HepG2 (cell line): ENCODE measurements around the gene FAM156B. TPM values are rescaled to one million over a fixed set of nuclear protein-coding genes. Genes with fewer than 3 reads are reported as not detected.
"Not testable (repeated sequence)": the region's sequence is repeated elsewhere in the genome, so short reads cannot be mapped to it uniquely, and the experiment has no call there.

Experiments used
- ATAC-seq: fragments of 200-7000 bp; cut with Tn5 transposase; 3 replicates; pipeline ENCODE4 v1.9.1; 2020; ENCODE audit warnings: mild to moderate bottlenecking, moderate library complexity
- BruUV-seq: library from RNA; stranded (reverse); fragments of 400-500 nt; replicated peaks from 2 replicates; lab custom pipeline; 2021; lab: Mats Ljungman, UMichigan
- CTCF ChIA-PET: fragments of 300-600 bp; formaldehyde crosslinking; extraction: SDS; loops from one replicate; lab custom pipeline; 2021; ENCODE audit warnings: low total read pairs, inconsistent platforms, low intra/inter-chr PET ratio; lab: Yijun Ruan, JAX
- POLR2A ChIA-PET: fragments of 350-600 bp; sonication (Branson Sonifier 250); formaldehyde crosslinking; loops from one replicate; lab custom pipeline; 2020; ENCODE audit warnings: antibody characterized with exemption, inconsistent platforms; lab: Yijun Ruan, JAX
- DNase-seq: peaks from one replicate; pipeline ENCODE4 v3.0.0-alpha.2; 2015; ENCODE audit warnings: low spot score
- FAIRE-seq: peaks from 3 replicates; lab custom pipeline; 2011; peaks lifted over from hg19 to GRCh38; lab: Jason Lieb, UNC
- H2AFZ ChIP-seq: one replicate; pipeline ENCODE4 v1.6.1; 2011; ENCODE audit warnings: low read length, inconsistent platforms
- H3K27ac ChIP-seq: fragments of 300-600 bp; 3 replicates; pipeline ENCODE4 v1.8.0; 2011; ENCODE audit warnings: mixed run types, mild to moderate bottlenecking, mixed read lengths, low read length, inconsistent platforms; ENCODE audit not compliant: insufficient read depth; ENCODE audit errors: extremely low read length
- H3K27me3 ChIP-seq, 2 experiments: fragments of 200-600 bp in 1 of 2; 2 replicates in 1 of 2; 3 replicates in 1 of 2; pipeline versions ENCODE4 v1.6.0 to v1.8.0; 2011; ENCODE audit warnings: low read length in 2 of 2, mild to moderate bottlenecking in 2 of 2, moderate library complexity in 2 of 2, inconsistent platforms in 1 of 2; ENCODE audit not compliant: insufficient read depth in 2 of 2, control insufficient read depth in 1 of 2
- H3K36me3 ChIP-seq, 2 experiments: fragments of 200-600 bp in 1 of 2; replicated peaks in 1 of 2; 2 replicates in 1 of 2; 3 replicates in 1 of 2; pipeline versions ENCODE4 v1.5.1 to v1.8.0; 2011; ENCODE audit warnings: low read length in 2 of 2, inconsistent platforms in 1 of 2; ENCODE audit not compliant: insufficient read depth in 2 of 2, control insufficient read depth in 1 of 2
- H3K4me1 ChIP-seq: 2 replicates; pipeline ENCODE4 v1.5.1; 2012; ENCODE audit warnings: low read length, inconsistent platforms; ENCODE audit not compliant: insufficient read depth
- H3K4me2 ChIP-seq: 2 replicates; pipeline ENCODE4 v1.6.0; 2011; ENCODE audit warnings: low read depth, low read length, inconsistent platforms
- H3K4me3 ChIP-seq, 3 experiments: fragments of 200-600 bp in 1 of 3; sonication (generic), shearing (Covaris generic) in 1 of 3; replicated peaks in 1 of 3; 2 replicates each; pipeline ENCODE4 v1.5.1; 2011 to 2016; ENCODE audit warnings: low read length in 3 of 3, inconsistent platforms in 2 of 3, low read depth in 2 of 3, mild to moderate bottlenecking in 2 of 3, control low read depth in 1 of 3, mixed read lengths in 1 of 3; ENCODE audit not compliant: insufficient read depth in 1 of 3
- H3K79me2 ChIP-seq: one replicate; pipeline ENCODE4 v1.6.1; 2011; ENCODE audit warnings: low read length, inconsistent platforms; ENCODE audit not compliant: insufficient read depth
- H3K9ac ChIP-seq: 2 replicates; pipeline ENCODE4 v1.6.0; 2011; ENCODE audit warnings: mild to moderate bottlenecking, low read depth, low read length, inconsistent platforms; ENCODE audit not compliant: insufficient read depth
- H3K9me3 ChIP-seq: 2 replicates; pipeline ENCODE4 v1.5.1; 2012; ENCODE audit warnings: mild to moderate bottlenecking, low read length
- H4K20me1 ChIP-seq: 2 replicates; pipeline ENCODE4 v1.6.0; 2011; ENCODE audit warnings: inconsistent platforms, mild to moderate bottlenecking, low read length, moderate library complexity; ENCODE audit not compliant: insufficient read depth
- BHLHE40 ChIP-seq: IDR thresholded peaks from 2 replicates; pipeline ENCODE4 v1.6.1; 2011; ENCODE audit warnings: low read length, improper control_type of control experiment
- FLYWCH1 ChIP-seq: sonication (generic); formaldehyde crosslinking; IDR thresholded peaks from 2 replicates; pipeline ENCODE4 v1.8.1; 2023; ENCODE audit warnings: mild to moderate bottlenecking, missing genetic modification reagents
- HOXA7 ChIP-seq: sonication (generic); formaldehyde crosslinking; IDR thresholded peaks from 2 replicates; pipeline ENCODE4 v1.8.1; 2022; ENCODE audit warnings: mild to moderate bottlenecking, missing genetic modification reagents, moderate library complexity
- ISL2 ChIP-seq: sonication (generic); formaldehyde crosslinking; IDR thresholded peaks from 2 replicates; pipeline ENCODE4 v1.5.0; 2020; ENCODE audit warnings: missing genetic modification reagents
- MTA1 ChIP-seq: sonication (generic); formaldehyde crosslinking; IDR thresholded peaks from 2 replicates; pipeline ENCODE4 v1.4.0; 2020; ENCODE audit warnings: missing genetic modification reagents, mild to moderate bottlenecking, borderline replicate concordance
- RELA ChIP-seq: sonication (generic); formaldehyde crosslinking; IDR thresholded peaks from 2 replicates; pipeline ENCODE4 v1.4.0; 2020; ENCODE audit warnings: missing genetic modification reagents
- YEATS4 ChIP-seq: sonication (generic); formaldehyde crosslinking; IDR thresholded peaks from 2 replicates; pipeline ENCODE4 v1.4.0; 2020; ENCODE audit warnings: missing genetic modification reagents, borderline replicate concordance
- ZFAT ChIP-seq: sonication (generic); formaldehyde crosslinking; conservative IDR thresholded peaks from 2 replicates; pipeline ENCODE4 v1.8.1; 2023; ENCODE audit warnings: missing genetic modification reagents, inconsistent platforms
- ZNF264 ChIP-seq: sonication (generic); formaldehyde crosslinking; IDR thresholded peaks from 2 replicates; pipeline ENCODE4 v1.4.0; 2020; ENCODE audit warnings: missing genetic modification reagents
- WGBS: methylation state at CpG from one replicate; pipeline ENCODE4 v1.1.6; 2017; ENCODE audit warnings: low lambda C conversion rate; 5-methylcytosine and 5-hydroxymethylcytosine counted together
- in situ Hi-C: cut with HindIII; loops from 2 replicates; pipeline ENCODE4 v1.10.0; 2017; ENCODE audit warnings: low pct_unique_long_range_greater_than_20kb; ENCODE audit not compliant: extremely low pct_ligation_motif_present
- intact Hi-C: fragments of 100-400 bp; cut with micrococcal nuclease; formaldehyde crosslinking; loops from one replicate; pipeline ENCODE4 v1.10.0; 2022; ENCODE audit not compliant: unreplicated experiment
- polyA plus RNA-seq, 8 experiments: library from polyadenylated mRNA; depleted of rRNA in 3 of 8; stranded (reverse) in 7 of 8; unstranded in 1 of 8; fragments of >200 nt; fragmentation: Illumina TruSeq in 4 of 8; extraction: Trizol in 4 of 8; gene quantifications; 2 replicates each; pipeline versions ENCODE4 v1.2.1 to v1.2.3, GENCODE V29; 2011 to 2016; ENCODE audit warnings: low read depth in 4 of 8, missing spikeins in 1 of 8, mixed read lengths in 1 of 8; ENCODE audit not compliant: insufficient read depth in 1 of 8
- total RNA-seq, 5 experiments: library from RNA; depleted of rRNA; stranded (reverse); fragments of >200 nt; fragmentation: Illumina TruSeq; extraction: Trizol; gene quantifications; 2 replicates each; pipeline ENCODE4 v1.2.3, GENCODE V29; 2016; ENCODE audit warnings: low read depth in 1 of 5
- TF ChIP-seq, protein P1 (sequence below): sonication (generic); formaldehyde crosslinking; IDR thresholded peaks from 2 replicates; pipeline ENCODE4 v1.4.0; 2020; ENCODE audit warnings: missing genetic modification reagents

Gene FAM156B
- total and polyA plus RNA-seq, 2 of the 13 experiments (the other 11 are each of a cell fraction or from before 2014, with no cell fraction given): 7.8 to 82.1 TPM

DNA sequence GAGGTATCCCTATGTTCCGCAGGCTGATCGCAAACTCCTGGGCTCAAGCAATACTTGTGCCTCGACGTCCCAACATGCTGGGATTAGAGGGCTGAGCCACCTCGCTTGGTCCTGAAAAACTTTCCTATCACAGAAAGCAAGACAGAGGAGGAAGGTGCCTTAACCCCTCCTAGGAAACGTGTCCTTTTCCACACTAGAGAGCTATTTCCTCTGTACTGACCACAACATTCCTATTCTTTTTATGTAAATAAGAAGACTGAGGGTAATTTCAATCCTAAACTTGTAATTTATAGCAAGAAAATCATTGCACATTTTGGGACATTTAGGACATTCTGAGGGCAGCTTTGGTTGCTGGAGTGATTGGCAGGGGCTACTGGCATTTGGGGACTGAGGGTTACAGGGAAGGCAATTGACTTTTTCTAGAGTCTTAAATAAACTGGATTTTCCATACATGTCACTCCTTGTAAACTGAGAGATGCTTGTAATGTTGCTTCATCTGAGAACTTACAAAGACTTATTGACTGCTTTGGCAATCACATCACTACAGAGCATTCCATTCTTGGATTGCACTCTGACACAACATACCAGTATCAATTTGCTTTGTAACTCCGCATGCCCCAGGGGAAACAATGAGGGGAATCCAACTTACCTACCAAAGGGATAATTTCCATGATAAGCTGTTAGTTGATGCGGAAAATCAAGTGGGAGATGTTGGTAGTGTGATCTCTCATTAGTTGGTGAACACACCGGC lies 44.8 kb upstream of the FAM156B start:
- no peak overlapping the region for H3K9ac ChIP-seq
- H3K79me2 ChIP-seq: no peaks in the 10 kb centered on the region
- in situ Hi-C loops: no loop called here
- H3K4me1 ChIP-seq: no peaks in the 10 kb centered on the region
- no peak for ATAC-seq
- no peak overlapping the region for H3K4me2 ChIP-seq
- POLR2A ChIA-PET: no interaction called here
- H3K9me3 ChIP-seq: no peaks in the 10 kb centered on the region
- WGBS: 45% methylated on average over 7 of the region's 9 CpGs
- no peak overlapping the region for H3K4me3 ChIP-seq
- TF ChIP-seq YEATS4 (CRISPR knock-in tag) (no peak), ISL2 (CRISPR knock-in tag) (no peak), FLYWCH1 (no peak), BHLHE40 (no peak), ZFAT (CRISPR knock-in tag) (no peak), MTA1 (CRISPR knock-in tag) (no peak), RELA (CRISPR knock-in tag) (no peak), HOXA7 (CRISPR knock-in tag) (no peak), ZNF264 (CRISPR knock-in tag) (no peak)
- TF ChIP-seq, protein P1, sequence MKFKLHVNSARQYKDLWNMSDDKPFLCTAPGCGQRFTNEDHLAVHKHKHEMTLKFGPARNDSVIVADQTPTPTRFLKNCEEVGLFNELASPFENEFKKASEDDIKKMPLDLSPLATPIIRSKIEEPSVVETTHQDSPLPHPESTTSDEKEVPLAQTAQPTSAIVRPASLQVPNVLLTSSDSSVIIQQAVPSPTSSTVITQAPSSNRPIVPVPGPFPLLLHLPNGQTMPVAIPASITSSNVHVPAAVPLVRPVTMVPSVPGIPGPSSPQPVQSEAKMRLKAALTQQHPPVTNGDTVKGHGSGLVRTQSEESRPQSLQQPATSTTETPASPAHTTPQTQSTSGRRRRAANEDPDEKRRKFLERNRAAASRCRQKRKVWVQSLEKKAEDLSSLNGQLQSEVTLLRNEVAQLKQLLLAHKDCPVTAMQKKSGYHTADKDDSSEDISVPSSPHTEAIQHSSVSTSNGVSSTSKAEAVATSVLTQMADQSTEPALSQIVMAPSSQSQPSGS (CRISPR knock-in tag): no peak
- TF ChIP-seq, all 625 proteins: peak for 0
- Histone ChIP-seq H4K20me1 (no peaks in the 10 kb centered on the region), H2AFZ (no peak overlapping the region), H3K27ac (no peak overlapping the region), H3K27me3 (no peaks in the 10 kb centered on the region), H3K36me3 (no peaks in the 10 kb centered on the region)
- no peak for DNase-seq
- no peak for FAIRE-seq
- CTCF ChIA-PET: no interaction called here
- BruUV-seq: no TSS peak
- intact Hi-C loops: no loop called here

DNA sequence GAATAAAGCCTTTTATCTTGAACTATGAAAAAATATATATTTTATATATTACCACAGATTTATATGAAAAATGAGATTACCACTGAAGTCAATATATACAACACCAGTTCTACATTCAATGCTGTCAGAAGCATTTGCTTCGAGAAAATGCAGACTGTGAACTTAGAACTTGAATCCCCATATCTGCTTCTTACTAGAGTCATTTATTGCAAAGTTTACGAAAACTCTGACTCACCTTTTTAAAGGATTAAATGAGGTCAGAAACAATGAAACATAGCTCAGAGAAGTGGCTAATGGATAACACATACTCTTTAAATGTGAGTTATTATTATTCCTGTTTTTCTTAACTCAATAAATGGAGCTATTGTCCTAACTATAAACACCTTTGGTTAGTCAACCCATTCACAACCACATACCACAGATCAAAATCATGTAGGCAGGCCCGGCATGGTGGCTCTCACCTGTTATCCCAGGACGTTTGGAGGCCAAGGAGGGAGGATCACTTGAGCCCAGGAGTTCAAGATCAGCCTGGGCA lies 40.1 kb upstream of the FAM156B start:
- H3K27me3 ChIP-seq, H2AFZ ChIP-seq, BruUV-seq, H3K9me3 ChIP-seq, DNase-seq, ATAC-seq, H4K20me1 ChIP-seq, FAIRE-seq, CTCF ChIA-PET, H3K4me3 ChIP-seq, H3K27ac ChIP-seq, H3K9ac ChIP-seq, intact Hi-C loops, in situ Hi-C loops, H3K36me3 ChIP-seq, POLR2A ChIA-PET, H3K4me2 ChIP-seq, H3K4me1 ChIP-seq, H3K79me2 ChIP-seq: not testable (repeated sequence)
- WGBS: 3% methylated on average over 4 of the region's 4 CpGs
